GM12873 (cell line): ENCODE results near the gene PDE2A.

Source experiments
- CTCF ChIP-seq: IDR thresholded peaks from 2 replicates; pipeline ENCODE4 v1.5.1; 2012; ENCODE audit warnings: low read depth, mild to moderate bottlenecking, moderate library complexity, low read length, control low read depth; ENCODE audit not compliant: insufficient read depth; ENCODE audit errors: missing control alignments

PDE2A gene

GRCh38 chr11:72673284-72673942, 809 bp downstream of the PDE2A start:
- no peak for TF ChIP-seq CTCF

DNA sequence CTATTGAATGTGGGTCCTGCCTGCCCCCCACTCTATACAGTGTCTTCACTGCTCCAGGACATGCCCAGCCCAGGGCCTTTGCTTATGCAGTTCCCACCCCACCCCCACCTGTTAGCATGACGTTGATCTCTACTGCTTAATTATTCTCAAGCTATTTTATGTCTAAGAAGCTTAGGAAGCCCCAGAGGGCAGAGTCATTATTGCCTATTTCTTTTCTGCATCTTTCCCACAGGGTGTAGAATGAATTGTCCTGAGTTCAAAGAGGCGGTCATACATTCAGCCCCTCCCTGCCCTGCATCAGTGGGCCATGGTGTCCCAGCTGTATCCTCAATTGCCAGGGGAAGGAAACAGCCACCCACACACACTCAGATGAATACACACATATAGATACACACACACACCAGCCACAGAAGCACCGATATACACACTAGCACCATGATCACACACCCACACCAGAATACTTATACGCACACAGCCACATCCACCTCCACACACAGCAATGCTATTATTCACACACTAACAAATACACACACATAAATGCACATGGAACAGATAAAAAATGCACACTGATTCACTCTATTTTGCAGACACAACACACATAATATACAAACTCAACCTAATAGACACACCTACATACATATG, 1.5 kb downstream of the PDE2A start:
- no peak for TF ChIP-seq CTCF

- no peak for TF ChIP-seq CTCF
Observed at GRCh38 chr11:72671152-72672099, 2.8 kb downstream of the PDE2A start.

DNA sequence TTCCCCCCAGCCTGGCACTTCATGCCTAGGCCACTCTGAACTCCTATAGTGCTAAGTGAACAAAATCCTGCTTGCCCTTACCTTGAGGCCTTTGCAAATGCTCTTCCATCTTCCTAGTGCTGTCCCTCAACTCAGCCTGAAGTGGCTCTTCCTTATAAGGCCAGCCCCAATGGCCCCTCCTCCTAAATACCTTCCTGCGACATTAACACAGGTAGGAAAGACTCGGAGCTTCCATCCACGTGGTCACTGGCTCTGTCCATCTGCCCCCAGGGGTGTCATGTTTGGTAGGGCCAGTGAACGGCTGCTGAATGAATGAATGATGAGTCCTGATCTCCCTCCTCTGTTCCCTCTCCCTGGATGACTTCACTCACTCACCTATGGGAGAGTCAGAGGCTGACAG, 4.2 kb downstream of the PDE2A start:
- TF ChIP-seq CTCF, result no peak

GRCh38 chr11:72669527-72669926, 4.7 kb downstream of the PDE2A start:
- TF ChIP-seq CTCF, result no peak

DNA sequence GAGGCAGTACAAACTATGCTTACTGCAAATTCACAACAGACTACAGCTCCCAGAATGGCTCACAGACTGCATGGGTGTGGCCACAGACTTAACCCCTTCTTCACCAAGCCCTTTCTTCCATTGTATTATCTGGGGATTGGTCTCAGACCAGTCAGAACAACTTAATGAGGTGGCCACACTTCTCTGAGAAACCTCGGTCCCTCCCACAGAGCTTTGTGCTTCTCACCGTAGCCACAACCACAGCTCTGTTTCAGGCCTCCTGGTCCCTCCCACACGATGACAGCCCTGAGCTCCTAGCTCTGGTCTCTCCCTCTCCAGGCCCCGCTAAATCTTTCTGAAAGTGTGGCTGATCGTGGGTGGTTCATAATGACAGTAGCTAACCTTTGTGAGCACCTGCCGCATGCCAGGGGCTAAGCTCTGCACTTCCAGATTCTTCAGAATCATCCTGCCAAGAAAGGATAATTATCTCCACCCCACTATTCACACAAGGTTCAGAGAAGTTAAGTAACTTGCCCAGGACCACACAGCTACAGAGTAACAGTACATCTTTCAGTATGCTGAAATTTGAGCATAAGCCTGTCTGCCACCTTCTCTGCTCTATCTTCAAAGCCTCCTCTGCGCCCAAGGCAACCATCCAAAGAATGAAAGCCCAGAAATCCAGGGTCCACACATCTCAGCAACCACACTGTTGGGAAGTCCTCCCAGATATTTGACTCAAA, 5.4 kb downstream of the PDE2A start:
- TF ChIP-seq CTCF, result no peak

GRCh38 chr11:72665911-72666472, 8.2 kb downstream of the PDE2A start:
- no peak for TF ChIP-seq CTCF
